Measurements from ENCODE around the gene FOXRED1. TPM values are rescaled to one million over a fixed set of nuclear protein-coding genes. Genes with fewer than 3 reads are reported as not detected.
A peak's percentile ranks its signal among the peaks of the same experiment; 100 is the strongest.
"Not testable (repeated sequence)": the region's sequence is repeated elsewhere in the genome, so short reads cannot be mapped to it uniquely, and the experiment has no call there.

FOXRED1 gene
- polyA plus RNA-seq (2013, experiment 1 of 2; ENCODE audit: insufficient read length) = 14.5 TPM
- polyA plus RNA-seq (2013, experiment 2 of 2; ENCODE audit: insufficient read length) = 17.5 TPM

- peak; percentile 99 for DNase-seq
Observed at GRCh38 chr11:126268708-126269579, at the start of gene FOXRED1, which contains the start of gene SRPRA. Gene FOXRED1 (plus strand): TSS chr11:126269154. CDS start chr11:126269207, 53 bp downstream. Gene SRPRA (minus strand): TSS chr11:126268895. CDS start chr11:126268804, 91 bp downstream.

GRCh38 chr11:126219547-126219946 is 49.4 kb upstream of the FOXRED1 start:
- no peak for DNase-seq

- no peak for DNase-seq
Observed at GRCh38 chr11:126224647-126225294, 44.2 kb upstream of the FOXRED1 start.

- DNase-seq = no peak
Observed at GRCh38 chr11:126225295-126225665, 43.7 kb upstream of the FOXRED1 start.

DNA sequence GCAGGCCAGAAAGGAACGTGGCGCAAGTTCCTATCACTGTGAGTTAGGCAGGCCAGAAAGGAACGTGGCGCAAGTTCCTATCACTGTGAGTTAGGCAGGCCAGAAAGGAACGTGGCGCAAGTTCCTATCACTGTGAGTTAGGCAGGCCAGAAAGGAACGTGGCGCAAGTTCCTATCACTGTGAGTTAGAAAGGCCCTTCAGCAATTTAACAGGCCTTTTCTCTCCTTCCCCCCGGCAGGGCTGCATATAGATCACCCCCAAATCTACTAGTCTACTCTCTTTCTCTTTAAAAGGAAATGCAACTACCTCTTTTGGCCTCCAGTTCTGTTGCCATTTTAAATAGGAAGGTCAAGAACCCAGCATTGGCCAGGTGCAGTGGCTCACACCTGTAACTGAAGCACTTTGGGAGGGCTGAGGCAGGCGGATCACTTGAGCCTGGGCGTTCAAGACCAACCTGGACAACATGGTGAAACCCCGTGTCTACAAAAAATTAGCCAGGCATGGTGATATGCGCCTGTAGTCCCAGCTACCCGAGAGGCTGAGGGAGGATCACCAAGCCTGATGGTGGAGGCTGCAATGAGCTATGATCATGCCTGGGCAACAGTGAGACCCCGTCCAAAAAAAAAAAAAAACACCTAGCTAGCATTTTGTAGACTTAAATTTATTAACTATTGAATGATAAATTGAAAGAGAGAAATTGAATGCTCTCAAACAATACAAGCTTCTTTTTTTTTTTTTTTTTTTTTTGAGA is 42.4 kb upstream of the FOXRED1 start:
- no peak for DNase-seq

DNA sequence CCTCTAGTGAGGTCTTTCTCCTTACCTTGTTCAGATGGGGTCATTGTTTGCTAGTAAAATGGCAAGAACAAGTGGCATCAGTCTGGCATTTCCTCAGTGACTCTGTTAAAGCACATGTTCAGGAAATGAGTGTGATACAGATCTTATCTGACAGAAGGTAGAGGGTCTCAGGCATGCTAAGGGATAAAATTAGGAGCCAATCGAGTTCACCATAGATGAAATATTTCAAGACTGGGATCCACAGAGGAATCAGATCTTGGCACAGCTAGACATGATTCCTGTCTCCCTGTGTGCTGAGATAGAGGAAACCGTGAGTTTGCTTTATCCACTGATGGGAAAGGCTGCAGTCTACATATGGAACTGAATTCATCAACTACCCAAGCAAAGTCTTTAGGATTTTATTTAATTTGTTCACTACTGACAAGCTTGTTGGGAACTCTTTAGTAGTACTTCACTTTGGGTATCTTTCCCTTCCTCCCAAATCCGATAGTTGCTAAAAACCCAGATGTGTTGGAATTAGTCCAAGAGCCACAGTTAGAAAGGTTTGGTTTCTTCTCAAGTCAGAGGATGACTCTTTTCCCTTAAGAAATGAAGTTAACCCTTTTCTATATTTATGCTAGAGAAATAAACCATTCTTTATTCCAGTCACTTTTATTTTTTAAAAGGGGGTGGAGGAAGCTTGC is 39.0 kb upstream of the FOXRED1 start:
- peak; percentile 47 for DNase-seq

- peak; percentile 10 for DNase-seq
Observed at GRCh38 chr11:126231725-126232459, 37.1 kb upstream of the FOXRED1 start.

DNA sequence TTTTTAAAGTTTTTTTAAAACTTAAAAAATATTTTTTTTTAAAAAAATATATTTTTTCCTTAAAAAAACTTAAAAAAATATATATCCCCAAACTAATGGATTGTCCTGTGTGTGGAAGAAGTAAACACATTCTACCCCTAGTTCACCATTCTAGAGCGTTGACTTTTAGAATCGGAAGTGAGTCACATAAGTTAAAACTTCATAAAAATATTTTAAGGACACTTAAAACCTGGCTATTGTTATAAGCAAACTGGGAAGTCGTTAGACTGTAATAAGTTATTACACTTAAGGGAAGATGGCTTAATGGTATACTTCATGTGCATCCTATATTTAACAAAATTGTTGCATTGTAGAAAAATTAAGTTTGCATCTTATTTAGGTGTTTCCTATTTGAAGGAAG is 36.3 kb upstream of the FOXRED1 start:
- DNase-seq = no peak

DNA sequence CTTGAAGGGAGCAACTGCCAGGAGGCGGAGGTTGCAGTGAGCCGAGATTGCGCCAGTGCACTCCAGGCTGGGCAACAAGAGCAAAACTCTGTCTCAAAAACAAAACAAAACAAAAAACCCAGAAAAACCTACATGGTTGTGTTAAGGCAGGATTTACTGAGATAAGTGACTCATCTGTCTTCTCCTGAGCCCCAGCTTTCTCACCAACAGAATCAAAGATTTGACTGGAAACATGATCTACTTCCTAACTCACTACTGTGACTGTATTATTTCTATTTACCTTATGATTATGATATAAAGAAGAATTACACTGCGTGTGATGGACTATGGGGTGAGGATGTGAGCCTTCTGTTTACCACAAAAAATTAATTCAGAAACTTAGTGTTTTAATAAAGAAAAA is 35.6 kb upstream of the FOXRED1 start:
- no peak for DNase-seq

DNA sequence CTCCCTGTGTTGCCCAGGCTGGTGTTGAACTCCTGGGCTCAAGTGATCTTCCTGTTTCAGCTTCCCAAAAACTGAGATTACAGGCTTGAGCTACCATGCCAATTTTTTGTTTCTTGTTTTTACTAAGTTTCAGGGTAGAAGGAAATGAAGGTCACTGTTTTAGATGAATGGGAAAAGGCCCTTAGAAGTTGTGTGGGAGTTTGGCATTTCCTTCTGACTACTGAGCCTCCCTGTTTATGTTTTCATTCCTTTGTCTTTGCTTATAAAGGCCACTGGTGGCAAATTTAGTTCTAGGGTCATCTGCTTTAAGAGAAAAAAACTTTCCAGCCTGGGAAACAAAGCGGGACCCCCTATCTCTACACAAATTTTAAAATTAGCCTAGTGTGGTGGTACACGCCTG is 22.3 kb upstream of the FOXRED1 start:
- DNase-seq = no peak

GRCh38 chr11:126253265-126253664 is 15.7 kb upstream of the FOXRED1 start:
- DNase-seq = no peak

- DNase-seq = no peak
Observed at GRCh38 chr11:126254819-126255218, 14.1 kb upstream of the FOXRED1 start.

GRCh38 chr11:126255507-126255906 is 13.4 kb upstream of the FOXRED1 start:
- not testable (repeated sequence) for DNase-seq

DNA sequence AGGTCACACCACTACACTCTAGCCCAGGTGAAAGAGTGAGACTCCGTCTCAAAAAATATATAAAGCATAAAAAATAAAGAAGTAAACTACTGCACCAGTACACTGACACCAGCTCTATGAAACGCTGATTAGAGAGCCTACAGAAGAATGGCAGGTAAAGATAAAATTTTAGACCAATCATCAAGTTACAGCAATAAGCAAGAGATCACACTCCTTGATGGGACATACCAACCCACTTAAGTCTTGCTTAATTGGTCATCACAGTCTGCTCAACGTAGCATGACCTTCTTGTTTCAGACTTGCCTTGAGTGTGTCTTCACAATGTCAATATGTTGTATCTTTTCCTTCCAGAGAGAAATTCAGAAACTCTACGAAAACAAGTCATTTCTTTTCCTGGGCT is 12.7 kb upstream of the FOXRED1 start:
- DNase-seq = no peak

DNA sequence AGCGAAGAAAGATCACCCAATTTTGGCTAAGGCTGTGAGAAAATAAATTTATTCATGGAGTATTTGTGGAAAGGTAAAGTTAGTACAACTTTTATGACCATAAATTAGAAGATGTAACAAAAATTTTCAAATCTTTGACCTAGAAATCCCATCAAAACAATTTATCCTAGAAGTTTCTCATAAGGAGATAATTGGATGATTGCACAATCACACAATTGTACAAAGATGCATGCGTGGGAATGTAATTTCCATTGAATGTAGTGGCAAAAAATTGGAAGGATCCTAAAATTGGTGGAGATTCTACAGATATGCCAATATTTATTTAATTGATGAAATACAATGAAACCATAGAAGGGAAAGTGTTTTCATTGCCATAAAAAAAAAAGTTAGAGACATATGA is 11.8 kb upstream of the FOXRED1 start:
- no peak for DNase-seq

DNA sequence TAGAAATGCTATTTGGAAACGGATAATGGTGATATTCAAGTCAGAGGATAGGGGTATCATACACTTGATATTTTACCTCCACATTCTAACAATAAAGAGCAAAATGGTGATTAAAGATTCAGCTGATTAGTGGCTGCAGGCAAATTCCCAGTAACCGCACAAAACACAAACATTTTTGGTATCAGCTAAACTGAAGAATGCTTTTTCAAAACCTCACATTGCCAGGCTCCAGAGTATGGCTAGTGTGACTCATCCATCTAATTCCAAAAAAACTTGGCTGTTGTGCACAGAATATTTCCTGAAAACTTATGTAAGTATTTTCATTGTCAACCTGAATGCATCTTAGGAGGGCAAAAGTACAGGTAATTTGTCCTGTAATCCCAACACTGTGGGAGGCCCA is 11.2 kb upstream of the FOXRED1 start:
- DNase-seq = peak; percentile 48

GRCh38 chr11:126262216-126262615 is 6.7 kb upstream of the FOXRED1 start:
- DNase-seq = no peak

DNA sequence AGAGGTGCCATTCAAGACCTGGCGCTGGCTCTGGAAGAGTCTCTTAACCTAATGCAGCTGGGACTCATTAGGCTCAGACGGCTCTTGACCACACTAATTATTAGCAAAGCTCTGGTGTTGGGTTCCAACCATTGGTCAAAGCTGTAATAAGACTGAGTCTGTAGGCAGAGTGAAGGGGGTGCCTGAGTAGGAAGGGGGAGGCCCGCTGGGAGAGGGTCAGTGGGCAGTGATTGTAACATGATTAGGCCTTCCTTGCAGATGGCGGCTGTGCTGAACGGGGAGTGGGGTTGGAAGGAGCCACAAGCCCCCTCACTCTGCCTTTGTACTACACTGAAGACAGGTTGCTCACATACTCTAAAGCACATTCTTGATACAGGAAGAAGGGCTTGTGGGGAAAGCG is 5.5 kb upstream of the FOXRED1 start:
- no peak for DNase-seq

- DNase-seq = peak; percentile 7
Observed at GRCh38 chr11:126265811-126266210, 3.1 kb upstream of the FOXRED1 start.

GRCh38 chr11:126267650-126268049 is 1.3 kb upstream of the FOXRED1 start:
- DNase-seq = no peak

GRCh38 chr11:126268361-126268707 is 620 bp upstream of the FOXRED1 start:
- no peak for DNase-seq

GRCh38 chr11:126277322-126277721 is 8.4 kb downstream of the FOXRED1 start:
- no peak for DNase-seq
